ENCODE results near the gene SGPP2.
A peak's percentile ranks its signal among the peaks of the same experiment; 100 is the strongest.
"Not testable (repeated sequence)": the region's sequence is repeated elsewhere in the genome, so short reads cannot be mapped to it uniquely, and the experiment has no call there.

Gene SGPP2

GRCh38 chr2:222424276-222424728 lies at the start of gene SGPP2:
SGPP2 (plus strand) TSS chr2:222424543; CDS start chr2:222424603, 60 bp downstream.
- FAIRE-seq: no peak

GRCh38 chr2:222375798-222376197 lies 48.5 kb upstream of the SGPP2 start:
- FAIRE-seq: no peak

- no peak for FAIRE-seq
These were observed 43.9 kb upstream of the SGPP2 start for GRCh38 chr2:222380456-222380855.

GRCh38 chr2:222381566-222381965 lies 42.8 kb upstream of the SGPP2 start:
- peak; percentile 36 for FAIRE-seq

GRCh38 chr2:222383255-222383654 lies 41.1 kb upstream of the SGPP2 start:
- FAIRE-seq: no peak

GRCh38 chr2:222391743-222392285 lies 32.5 kb upstream of the SGPP2 start:
- FAIRE-seq: no peak

- no peak for FAIRE-seq
These were observed 30.5 kb upstream of the SGPP2 start for GRCh38 chr2:222393733-222394267.

GRCh38 chr2:222398446-222398885 lies 25.9 kb upstream of the SGPP2 start:
- FAIRE-seq: peak; percentile 95

GRCh38 chr2:222399038-222399783 lies 25.1 kb upstream of the SGPP2 start:
- FAIRE-seq: peak; percentile 99

- no peak for FAIRE-seq
These were observed 20.0 kb upstream of the SGPP2 start for GRCh38 chr2:222404151-222404905.

- no peak for FAIRE-seq
These were observed 15.7 kb upstream of the SGPP2 start for GRCh38 chr2:222408684-222409083.

GRCh38 chr2:222410534-222410933 lies 13.8 kb upstream of the SGPP2 start:
- FAIRE-seq: no peak

- not testable (repeated sequence) for FAIRE-seq
These were observed 12.0 kb upstream of the SGPP2 start for GRCh38 chr2:222412334-222412733.

GRCh38 chr2:222413295-222413911 lies 10.9 kb upstream of the SGPP2 start:
- FAIRE-seq: no peak

- FAIRE-seq: no peak
These were observed 5.6 kb upstream of the SGPP2 start for GRCh38 chr2:222418739-222419138.

- no peak for FAIRE-seq
These were observed 3.8 kb upstream of the SGPP2 start for GRCh38 chr2:222420508-222420907.

GRCh38 chr2:222421626-222422025 lies 2.7 kb upstream of the SGPP2 start:
- no peak for FAIRE-seq

GRCh38 chr2:222423186-222423585 lies 1.2 kb upstream of the SGPP2 start:
- no peak for FAIRE-seq

GRCh38 chr2:222423632-222424275 lies 589 bp upstream of the SGPP2 start:
- FAIRE-seq: no peak

- peak; percentile 17 for FAIRE-seq
These were observed 657 bp downstream of the SGPP2 start for GRCh38 chr2:222424729-222425671.

GRCh38 chr2:222427646-222428301 lies 3.4 kb downstream of the SGPP2 start:
- FAIRE-seq: no peak

Data from islet of Langerhans (tissue), 1 donor.